ENCODE results near the gene TMEM247. TPM values are rescaled to one million over a fixed set of nuclear protein-coding genes. Genes with fewer than 3 reads are reported as not detected.
"Not testable (repeated sequence)": the region's sequence is repeated elsewhere in the genome, so short reads cannot be mapped to it uniquely, and the experiment has no call there.

Gene TMEM247
- total and polyA plus RNA-seq, 2 donors (not counting 3 experiments of a cell fraction or from before 2014, with no cell fraction given) = not detected

- no peak overlapping the region for H2AFZ ChIP-seq (ENCODE audit: low read depth, low read length)
- intact Hi-C loops (cut with micrococcal nuclease) (no loop called here), dilution Hi-C loops (cut with MboI; ENCODE audit: extremely low pct_ligation_motif_present, low sequenced_read_pairs) (no loop called here)
- no peak overlapping the region for H3K4me2 ChIP-seq (ENCODE audit: insufficient read depth, low read length)
- no peak overlapping the region for H3K9ac ChIP-seq (replicated peaks; ENCODE audit: extremely low read depth, insufficient read depth, low read length)
- FAIRE-seq (no peak), DNase-seq (ENCODE audit: low read depth, low spot score) (no peak)
- BruUV-seq (replicated peaks) = no TSS peak
- H3K4me1 ChIP-seq (ENCODE audit: control insufficient read depth, extremely low read depth, insufficient read depth, low read length) = no peaks in the 10 kb centered on the region
- CTCF ChIA-PET = interaction anchor here (1.4 to 3.8 kb wide), 2 partner anchors 9 to 16 kb away, joined by 3 to 14 read pairs; no protein-coding TSS in a partner anchor
- no peaks in the 10 kb centered on the region for H4K20me1 ChIP-seq (replicated peaks; ENCODE audit: control insufficient read depth, extremely low read depth, insufficient read depth, low read length)
- H3K4me3 ChIP-seq (replicated peaks in 1 of 3; ENCODE audit: insufficient read depth in 1 of 3, low read depth in 1 of 3, low read length in 3 of 3) = no peak overlapping the region
- no peaks in the 10 kb centered on the region for H3K79me2 ChIP-seq (ENCODE audit: control insufficient read depth, insufficient read depth, low read length)
- no peak overlapping the region for H3K27ac ChIP-seq (ENCODE audit: insufficient read depth, low read depth, low read length)
- POLR2A ChIA-PET = no interaction called here
- H3K9me3 ChIP-seq (replicated peaks; ENCODE audit: control insufficient read depth, insufficient read depth, low read length) = no peaks in the 10 kb centered on the region
- no peaks in the 10 kb centered on the region for H3K9me1 ChIP-seq (replicated peaks; ENCODE audit: control insufficient read depth, extremely low read depth, insufficient read depth, low read length)
- H3K27me3 ChIP-seq (ENCODE audit: control insufficient read depth in 2 of 2, insufficient read depth in 2 of 2, low read length in 2 of 2) = peaks cover 0 to 3% of the 10 kb centered on the region in 2 experiments
- H3K36me3 ChIP-seq (ENCODE audit: control insufficient read depth in 2 of 2, extremely low read depth in 1 of 2, insufficient read depth in 2 of 2, low read length in 2 of 2) = no peaks in the 10 kb centered on the region
- TF ChIP-seq MAX (IDR thresholded peaks at IDR 0.05; ENCODE audit: insufficient read depth, insufficient read length) (no peak), POLR2A (IDR thresholded peaks at IDR 0.05; ENCODE audit: low read depth, low read length) (no peak), FOS (IDR thresholded peaks at IDR 0.05; ENCODE audit: borderline replicate concordance, insufficient read depth, low read length) (no peak), CTCF (IDR thresholded peaks at IDR 0.05; ENCODE audit: extremely low read depth in 1 of 2, insufficient read depth in 1 of 2, low read depth in 1 of 2, low read length in 2 of 2) (no peak), MYC (IDR thresholded peaks at IDR 0.05; ENCODE audit: low read depth, low read length) (no peak), GATA2 (IDR thresholded peaks at IDR 0.05; ENCODE audit: insufficient read depth, insufficient read length, low read depth, low read length) (no peak), POLR2AphosphoS5 (IDR thresholded peaks at IDR 0.05; ENCODE audit: insufficient read depth, low read depth, low read length) (no peak), EZH2 (IDR thresholded peaks at IDR 0.05; ENCODE audit: borderline replicate concordance, low read depth, low read length, severe bottlenecking) (no peak), JUN (IDR thresholded peaks at IDR 0.05; ENCODE audit: borderline replicate concordance, insufficient read depth, insufficient read length, low read depth) (no peak)
Observed at GRCh38 chr2:46471697-46472096, 7.7 kb upstream of the TMEM247 start.

GRCh38 chr2:46472165-46472564, 7.2 kb upstream of the TMEM247 start:
- H3K36me3 ChIP-seq (ENCODE audit: control insufficient read depth in 2 of 2, extremely low read depth in 1 of 2, insufficient read depth in 2 of 2, low read length in 2 of 2); dilution Hi-C loops (cut with MboI; ENCODE audit: extremely low pct_ligation_motif_present, low sequenced_read_pairs); H3K4me3 ChIP-seq (replicated peaks in 1 of 3; ENCODE audit: insufficient read depth in 1 of 3, low read depth in 1 of 3, low read length in 3 of 3); H4K20me1 ChIP-seq (replicated peaks; ENCODE audit: control insufficient read depth, extremely low read depth, insufficient read depth, low read length); H2AFZ ChIP-seq (ENCODE audit: low read depth, low read length); H3K79me2 ChIP-seq (ENCODE audit: control insufficient read depth, insufficient read depth, low read length); H3K27me3 ChIP-seq (ENCODE audit: control insufficient read depth in 2 of 2, insufficient read depth in 2 of 2, low read length in 2 of 2); BruUV-seq (replicated peaks); H3K27ac ChIP-seq (ENCODE audit: insufficient read depth, low read depth, low read length); intact Hi-C loops (cut with micrococcal nuclease); CTCF ChIA-PET; H3K4me1 ChIP-seq (ENCODE audit: control insufficient read depth, extremely low read depth, insufficient read depth, low read length); POLR2A ChIA-PET; H3K9ac ChIP-seq (replicated peaks; ENCODE audit: extremely low read depth, insufficient read depth, low read length); DNase-seq (ENCODE audit: low read depth, low spot score); H3K9me1 ChIP-seq (replicated peaks; ENCODE audit: control insufficient read depth, extremely low read depth, insufficient read depth, low read length); H3K9me3 ChIP-seq (replicated peaks; ENCODE audit: control insufficient read depth, insufficient read depth, low read length); H3K4me2 ChIP-seq (ENCODE audit: insufficient read depth, low read length); FAIRE-seq: not testable (repeated sequence)

GRCh38 chr2:46477462-46477861, 1.9 kb upstream of the TMEM247 start:
- intact Hi-C loops (cut with micrococcal nuclease); BruUV-seq (replicated peaks); H4K20me1 ChIP-seq (replicated peaks; ENCODE audit: control insufficient read depth, extremely low read depth, insufficient read depth, low read length); H3K9me3 ChIP-seq (replicated peaks; ENCODE audit: control insufficient read depth, insufficient read depth, low read length); FAIRE-seq; H3K4me3 ChIP-seq (replicated peaks in 1 of 3; ENCODE audit: insufficient read depth in 1 of 3, low read depth in 1 of 3, low read length in 3 of 3); dilution Hi-C loops (cut with MboI; ENCODE audit: extremely low pct_ligation_motif_present, low sequenced_read_pairs); H3K4me2 ChIP-seq (ENCODE audit: insufficient read depth, low read length); DNase-seq (ENCODE audit: low read depth, low spot score); H3K9ac ChIP-seq (replicated peaks; ENCODE audit: extremely low read depth, insufficient read depth, low read length); H2AFZ ChIP-seq (ENCODE audit: low read depth, low read length); H3K36me3 ChIP-seq (ENCODE audit: control insufficient read depth in 2 of 2, extremely low read depth in 1 of 2, insufficient read depth in 2 of 2, low read length in 2 of 2); H3K27ac ChIP-seq (ENCODE audit: insufficient read depth, low read depth, low read length); H3K27me3 ChIP-seq (ENCODE audit: control insufficient read depth in 2 of 2, insufficient read depth in 2 of 2, low read length in 2 of 2); H3K79me2 ChIP-seq (ENCODE audit: control insufficient read depth, insufficient read depth, low read length); POLR2A ChIA-PET; H3K9me1 ChIP-seq (replicated peaks; ENCODE audit: control insufficient read depth, extremely low read depth, insufficient read depth, low read length): not testable (repeated sequence)
- CTCF ChIA-PET = interaction anchor here (1.2 kb wide), 1 partner anchor 15 kb away, joined by 3 read pairs; no protein-coding TSS in a partner anchor
- peaks cover 17% of the 10 kb centered on the region for H3K4me1 ChIP-seq (ENCODE audit: control insufficient read depth, extremely low read depth, insufficient read depth, low read length)
